ENCODE measurements around the gene DAPK1.

DNA sequence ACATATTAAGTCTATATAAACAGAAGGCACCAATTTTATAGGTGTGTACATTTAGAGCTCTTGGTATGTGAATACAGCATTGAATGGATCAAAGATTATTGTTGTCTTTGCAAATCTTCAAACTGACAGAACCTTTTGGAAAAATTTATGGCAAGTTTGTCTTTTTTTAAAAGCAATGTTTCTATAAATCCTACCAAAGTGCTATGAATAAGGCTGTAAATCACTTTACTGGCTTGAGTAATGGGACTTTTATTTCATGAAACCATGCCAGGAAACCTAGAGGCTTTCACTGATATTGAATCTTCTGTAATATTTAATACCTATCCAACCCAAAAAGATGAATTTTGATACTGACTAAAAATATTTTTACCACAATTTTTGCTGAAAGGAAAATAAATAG is 7.4 kb upstream of the DAPK1 start:
- TF ChIP-seq, protein P1, sequence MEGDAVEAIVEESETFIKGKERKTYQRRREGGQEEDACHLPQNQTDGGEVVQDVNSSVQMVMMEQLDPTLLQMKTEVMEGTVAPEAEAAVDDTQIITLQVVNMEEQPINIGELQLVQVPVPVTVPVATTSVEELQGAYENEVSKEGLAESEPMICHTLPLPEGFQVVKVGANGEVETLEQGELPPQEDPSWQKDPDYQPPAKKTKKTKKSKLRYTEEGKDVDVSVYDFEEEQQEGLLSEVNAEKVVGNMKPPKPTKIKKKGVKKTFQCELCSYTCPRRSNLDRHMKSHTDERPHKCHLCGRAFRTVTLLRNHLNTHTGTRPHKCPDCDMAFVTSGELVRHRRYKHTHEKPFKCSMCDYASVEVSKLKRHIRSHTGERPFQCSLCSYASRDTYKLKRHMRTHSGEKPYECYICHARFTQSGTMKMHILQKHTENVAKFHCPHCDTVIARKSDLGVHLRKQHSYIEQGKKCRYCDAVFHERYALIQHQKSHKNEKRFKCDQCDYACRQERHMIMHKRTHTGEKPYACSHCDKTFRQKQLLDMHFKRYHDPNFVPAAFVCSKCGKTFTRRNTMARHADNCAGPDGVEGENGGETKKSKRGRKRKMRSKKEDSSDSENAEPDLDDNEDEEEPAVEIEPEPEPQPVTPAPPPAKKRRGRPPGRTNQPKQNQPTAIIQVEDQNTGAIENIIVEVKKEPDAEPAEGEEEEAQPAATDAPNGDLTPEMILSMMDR (IDR thresholded peaks at IDR 0.05) = no peak
- no peak for TF ChIP-seq POLR2AphosphoS5 (IDR thresholded peaks at IDR 0.05)
- TF ChIP-seq POLR2A (IDR thresholded peaks at IDR 0.05) = no peak

All from suprapubic skin (tissue), 4 donors.